HG02678 (cell line): Measurements from ENCODE around the gene ZBTB47.

ENCODE experiments used
- ATAC-seq: cut with Tn5 transposase; IDR thresholded peaks from one replicate; pipeline ENCODE4 v1.9.1; 2021; ENCODE audit warnings: mild to moderate bottlenecking, moderate library complexity; ENCODE audit not compliant: unreplicated experiment

ZBTB47 gene

DNA sequence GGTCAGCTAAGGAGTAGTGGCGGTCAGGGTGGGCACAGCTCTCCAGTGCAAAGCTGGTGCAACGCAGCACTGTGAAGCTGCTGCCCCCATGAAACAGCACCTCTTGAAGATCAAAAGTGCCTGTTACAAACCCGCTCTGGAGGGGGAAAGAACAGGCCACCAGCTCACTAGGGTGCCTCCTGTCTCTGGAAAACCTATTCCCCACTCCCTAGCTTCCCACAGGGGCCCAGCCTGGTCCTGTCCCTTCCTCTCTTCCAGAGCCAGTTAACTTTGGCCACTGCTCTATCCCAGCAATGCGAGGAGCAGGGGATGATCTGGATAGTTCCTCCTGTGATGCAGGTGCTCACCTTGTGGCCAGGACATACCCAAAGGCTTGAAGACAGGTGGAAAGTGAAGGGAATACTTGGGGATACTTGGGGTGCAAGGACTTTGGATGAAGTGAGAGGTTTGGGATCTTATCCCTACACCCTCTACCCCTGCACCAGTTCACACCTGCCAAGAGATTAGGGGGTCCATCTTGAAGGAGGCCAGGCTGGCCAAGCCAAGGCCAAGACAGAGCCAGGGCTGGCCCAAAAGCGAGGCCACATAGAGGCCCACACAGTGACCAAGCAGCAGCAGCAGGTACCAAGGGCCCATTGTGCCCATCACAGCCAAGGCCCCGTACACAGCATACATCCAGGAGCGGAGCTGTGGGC, 44.9 kb downstream of the ZBTB47 start:
- no peak for ATAC-seq

DNA sequence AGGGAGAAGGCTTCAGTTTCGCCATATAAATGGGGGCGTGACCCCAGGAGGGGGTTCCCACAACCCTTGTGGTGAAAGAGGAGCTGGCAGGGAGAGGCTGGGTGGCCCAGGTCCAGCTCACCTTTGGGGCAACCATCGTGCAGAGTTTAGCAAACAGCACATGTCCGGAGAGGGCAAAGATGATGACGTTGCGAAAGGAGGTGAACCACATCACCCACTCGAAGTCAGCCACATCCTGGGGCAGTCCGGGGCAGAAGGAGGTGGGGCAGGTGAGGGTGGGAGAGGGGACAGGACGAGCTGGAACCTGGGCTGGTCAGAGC, 45.4 kb downstream of the ZBTB47 start:
- no peak for ATAC-seq

DNA sequence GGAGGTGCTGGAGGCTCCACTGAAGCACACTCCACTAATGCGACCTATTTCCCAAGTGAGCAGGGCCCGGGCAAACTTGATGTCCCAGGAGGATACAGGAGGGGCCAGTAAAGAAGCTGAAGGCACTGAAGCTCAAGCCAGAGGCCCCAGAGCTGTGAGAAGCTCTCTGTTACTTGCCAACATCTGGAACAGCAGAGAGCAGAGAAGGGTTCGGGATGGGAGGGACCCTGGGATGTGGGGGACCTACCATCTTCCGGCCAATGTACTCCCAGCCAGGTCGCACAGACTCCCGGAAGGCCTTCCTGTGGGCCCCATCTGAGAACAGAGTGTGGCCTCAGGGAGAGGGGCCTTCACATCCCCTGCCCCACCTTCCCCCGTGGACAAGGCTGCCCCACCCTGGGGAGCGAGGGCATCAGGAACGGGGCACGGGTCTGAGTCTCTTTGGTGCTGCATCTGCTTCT, 46.0 kb downstream of the ZBTB47 start:
- ATAC-seq: no peak

DNA sequence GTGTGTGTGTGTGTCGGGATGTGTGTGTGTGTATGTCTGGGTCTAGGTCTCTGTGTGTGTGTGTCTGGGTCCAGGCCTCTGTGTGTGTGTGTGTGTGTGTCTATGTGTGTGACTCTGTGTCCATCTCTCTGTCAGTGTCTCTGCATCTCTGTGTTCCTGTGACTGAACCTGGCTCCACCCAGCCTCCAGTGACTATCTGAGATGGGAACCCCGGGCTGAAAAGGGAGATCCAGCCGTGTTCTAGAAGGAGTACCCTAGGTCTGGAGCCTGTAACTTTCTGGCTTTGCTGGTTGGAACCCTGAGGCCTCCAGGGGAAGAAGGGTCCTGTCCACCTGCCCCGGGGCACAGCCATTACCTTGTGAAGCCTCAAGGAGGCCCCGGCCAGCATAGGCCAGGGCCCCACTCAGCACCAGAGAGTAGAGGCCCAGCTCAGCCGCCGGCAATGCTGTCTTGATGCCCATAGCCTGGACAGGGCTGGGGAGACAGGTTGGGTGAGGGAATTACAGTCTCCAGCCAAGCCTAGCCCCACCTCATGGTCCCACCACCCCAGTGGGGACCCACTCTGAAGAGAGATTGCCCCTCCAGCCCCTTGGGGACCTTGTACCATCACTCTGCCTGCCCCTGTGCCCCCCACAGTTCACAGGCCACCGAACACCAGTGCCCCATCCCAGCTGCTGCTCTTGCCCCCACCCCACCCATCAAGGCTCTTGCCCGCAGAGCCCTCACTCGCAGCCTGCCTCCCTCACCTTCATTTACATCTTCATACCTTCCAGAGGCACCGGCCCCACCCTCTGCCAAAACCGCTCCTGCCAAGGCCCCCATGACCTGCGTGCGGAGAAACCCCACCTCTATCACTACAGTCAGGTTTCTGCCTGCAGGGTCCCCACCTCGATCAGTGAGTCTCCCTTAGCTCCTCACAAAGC, 47.1 kb downstream of the ZBTB47 start:
- ATAC-seq: no peak

DNA sequence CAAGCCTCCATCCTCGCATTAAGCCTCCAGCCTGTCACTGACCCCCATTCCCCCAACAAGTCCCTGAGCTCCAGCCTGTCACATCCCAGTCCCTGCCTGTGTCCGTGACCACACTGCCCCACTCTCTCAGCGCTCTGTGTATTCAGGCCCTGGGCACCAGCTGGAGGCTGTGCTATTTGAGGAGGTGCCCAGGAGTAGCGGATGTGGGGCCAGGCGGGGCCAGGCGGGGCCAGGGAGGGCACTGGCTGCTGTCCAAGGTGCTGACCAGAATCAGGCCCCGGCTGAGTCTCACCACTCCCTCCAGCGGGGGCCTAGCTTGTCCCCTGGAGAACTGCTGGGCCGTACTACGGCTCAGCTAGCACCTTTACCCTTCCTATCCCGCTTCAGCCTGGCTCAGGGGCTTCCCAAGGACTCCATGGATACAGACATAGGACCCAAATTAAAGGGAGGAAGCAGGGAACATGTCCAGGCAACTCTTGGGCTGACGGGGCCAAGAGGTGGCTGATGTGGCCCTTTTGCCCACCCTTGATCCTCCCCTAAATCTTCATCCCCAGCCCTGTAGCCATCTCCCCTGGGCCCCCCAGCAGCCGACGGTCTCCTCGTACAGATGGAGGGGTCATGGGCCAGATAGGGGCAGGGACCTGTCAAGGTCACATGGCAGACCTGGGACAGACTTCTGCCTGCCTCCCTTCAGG, 48.0 kb downstream of the ZBTB47 start:
- ATAC-seq: no peak

DNA sequence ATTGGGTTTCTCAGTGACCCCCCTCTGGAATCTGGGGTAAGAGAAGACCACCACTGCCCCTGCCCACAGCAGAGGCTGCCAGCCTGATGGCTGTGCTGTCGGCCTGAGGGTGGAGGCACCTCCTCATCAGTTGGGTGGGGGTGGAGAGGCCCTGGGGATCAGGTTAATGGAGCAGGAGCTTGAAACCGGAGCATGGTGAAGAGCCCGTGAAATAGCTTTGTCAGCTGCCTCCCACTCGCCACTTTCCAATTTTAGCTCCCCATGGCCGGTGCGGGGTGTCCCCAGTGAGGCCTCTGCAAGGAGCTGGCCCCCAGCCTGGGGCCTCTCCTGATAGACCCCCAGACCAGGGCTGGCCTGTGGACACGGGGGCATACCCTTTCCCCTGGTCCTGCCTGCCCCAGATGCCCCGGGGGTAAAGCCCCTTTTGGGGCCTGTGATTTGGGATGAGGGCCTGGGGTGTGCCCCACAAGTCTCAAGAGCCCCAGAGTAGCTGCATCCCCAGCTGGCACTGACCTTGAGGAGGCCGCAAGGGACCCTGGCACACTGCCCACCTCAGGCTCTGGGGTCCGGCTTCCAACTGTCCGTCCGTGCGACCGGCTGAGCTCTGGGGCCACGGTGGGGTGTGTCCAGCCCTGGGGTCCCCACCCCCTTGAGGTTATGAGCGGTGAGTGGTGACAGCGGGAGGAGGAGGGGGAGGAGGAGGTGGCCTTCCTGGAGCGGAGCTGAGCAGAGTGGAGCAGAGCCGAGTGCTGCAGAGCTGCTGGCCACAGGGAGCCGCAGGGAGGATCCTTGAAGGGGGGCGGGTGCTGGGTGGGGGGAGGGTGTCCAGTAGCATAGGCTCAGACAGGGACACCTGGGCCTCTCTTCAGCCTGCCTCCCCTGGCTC, 48.8 kb downstream of the ZBTB47 start, which contains the start of gene HHATL:
Gene HHATL (minus strand): TSS at position 733 of the 886 bp plus-strand sequence. CDS start 1,972 bp downstream, outside the sequence.
- ATAC-seq: no peak

DNA sequence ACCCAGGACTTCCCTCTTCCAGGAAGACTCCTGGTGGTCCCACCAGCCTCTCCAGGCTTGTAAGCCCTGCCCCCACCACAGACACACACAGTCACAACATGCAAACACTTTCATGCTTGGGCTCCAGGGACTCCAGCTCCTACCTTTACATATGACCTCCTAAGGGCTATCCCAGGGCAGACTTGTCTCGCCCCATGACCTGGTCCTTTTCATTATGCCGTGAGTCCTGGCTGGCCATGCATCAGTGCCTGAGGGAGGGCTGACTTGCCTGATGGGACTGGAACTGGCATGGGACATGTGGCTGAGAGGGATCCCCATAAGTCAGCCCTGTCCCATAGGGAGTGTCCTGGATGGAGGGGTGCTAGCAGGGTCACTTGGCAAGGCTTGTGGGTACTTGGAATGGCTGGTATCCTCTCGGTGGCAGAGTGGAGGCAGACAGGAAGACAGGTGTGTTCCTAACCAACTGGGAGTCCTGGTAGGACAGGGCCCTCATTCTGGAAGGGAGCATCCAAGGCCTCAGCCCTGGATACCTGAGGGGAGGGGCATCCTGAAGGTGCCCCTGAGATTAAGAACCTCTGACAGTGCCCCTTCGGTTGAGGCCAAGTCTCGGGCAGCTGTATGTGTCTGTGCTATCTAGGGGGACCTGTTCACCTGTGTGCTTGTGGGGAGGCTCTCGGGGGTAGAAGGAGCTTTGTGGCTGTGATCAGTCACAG, 49.6 kb downstream of the ZBTB47 start:
- no peak for ATAC-seq

DNA sequence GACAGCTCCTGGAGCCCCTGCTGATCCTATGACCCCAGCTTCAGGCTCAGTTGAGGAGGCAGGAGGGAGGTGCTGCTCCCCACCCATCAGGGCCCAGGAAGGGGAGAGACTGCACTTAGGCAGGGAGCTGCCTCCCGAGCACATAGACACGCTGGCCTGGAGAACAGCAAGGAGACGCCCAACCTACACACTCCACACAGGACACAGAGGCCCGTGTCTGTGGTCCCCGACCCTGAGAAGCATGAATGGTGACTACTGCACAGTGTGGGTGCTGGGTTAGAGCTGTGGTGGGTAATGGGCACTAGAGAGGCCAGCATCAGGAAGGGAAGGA, 50.2 kb downstream of the ZBTB47 start:
- ATAC-seq: no peak

DNA sequence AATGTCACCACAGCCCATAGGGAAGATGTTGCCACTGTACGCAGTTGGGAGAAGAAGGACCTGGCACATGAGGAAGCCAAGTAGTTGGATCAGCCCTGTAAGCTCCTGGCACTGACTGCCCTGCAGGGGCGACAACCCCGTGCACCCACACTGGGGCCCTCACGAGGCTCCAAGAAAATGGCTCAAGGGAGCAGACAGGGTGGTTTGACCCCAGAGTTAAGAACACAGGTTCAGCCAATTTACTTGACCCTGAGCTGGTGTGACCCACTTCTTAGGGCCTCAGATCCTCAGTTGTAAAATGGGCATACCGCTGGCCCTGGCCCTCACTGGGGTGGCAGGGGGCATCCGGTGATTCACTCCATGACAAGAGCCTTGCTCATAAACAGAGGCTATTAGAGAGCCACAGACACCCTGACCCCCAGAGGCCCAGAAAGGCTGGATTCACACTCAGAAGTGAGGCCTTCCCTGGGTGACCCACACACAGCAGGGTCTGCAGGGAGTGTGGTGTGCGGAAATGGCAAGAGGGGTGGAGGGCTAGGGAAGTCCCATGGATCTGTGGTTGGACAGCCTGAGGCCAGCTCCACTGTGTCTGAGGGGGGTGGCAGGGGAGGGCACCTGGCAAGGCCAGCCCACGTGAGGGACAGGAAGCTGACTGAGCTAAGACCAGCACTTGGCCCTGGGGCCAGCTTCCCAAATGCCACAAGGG, 50.8 kb downstream of the ZBTB47 start:
- no peak for ATAC-seq

DNA sequence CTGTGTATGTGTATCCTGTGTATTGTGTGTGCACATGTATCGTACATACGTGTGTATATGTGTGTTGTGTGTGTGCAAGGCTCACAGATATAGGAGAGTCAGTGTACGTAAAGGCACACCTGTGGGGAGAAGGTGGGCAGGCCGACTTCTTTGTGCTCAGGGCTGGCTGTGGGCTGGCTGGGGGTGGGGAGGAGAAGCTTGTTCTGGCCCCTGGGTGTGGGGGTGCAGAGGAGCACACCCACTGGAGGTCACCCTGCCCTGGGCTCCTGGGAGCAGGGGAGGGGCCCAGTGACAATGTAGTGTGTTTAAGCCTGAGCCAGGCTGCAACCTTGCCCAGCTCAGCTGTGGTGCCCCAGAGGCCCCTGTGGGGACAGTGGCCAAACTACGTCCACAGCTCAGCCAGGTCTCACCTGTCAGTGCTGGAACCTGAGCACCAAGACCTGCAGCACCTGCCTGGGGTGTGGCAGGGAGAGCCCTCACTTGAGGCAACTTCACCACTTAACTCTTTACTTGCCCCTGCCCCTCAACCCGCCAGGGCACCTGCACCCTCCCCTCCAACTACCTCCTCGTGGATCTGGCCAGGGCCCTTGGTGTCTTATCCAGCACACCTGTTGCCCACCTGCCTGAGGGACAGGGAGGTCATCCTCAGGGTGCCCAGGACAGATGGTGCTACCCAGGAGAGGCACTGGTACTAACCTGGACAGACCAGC, 51.7 kb downstream of the ZBTB47 start:
- ATAC-seq: no peak

DNA sequence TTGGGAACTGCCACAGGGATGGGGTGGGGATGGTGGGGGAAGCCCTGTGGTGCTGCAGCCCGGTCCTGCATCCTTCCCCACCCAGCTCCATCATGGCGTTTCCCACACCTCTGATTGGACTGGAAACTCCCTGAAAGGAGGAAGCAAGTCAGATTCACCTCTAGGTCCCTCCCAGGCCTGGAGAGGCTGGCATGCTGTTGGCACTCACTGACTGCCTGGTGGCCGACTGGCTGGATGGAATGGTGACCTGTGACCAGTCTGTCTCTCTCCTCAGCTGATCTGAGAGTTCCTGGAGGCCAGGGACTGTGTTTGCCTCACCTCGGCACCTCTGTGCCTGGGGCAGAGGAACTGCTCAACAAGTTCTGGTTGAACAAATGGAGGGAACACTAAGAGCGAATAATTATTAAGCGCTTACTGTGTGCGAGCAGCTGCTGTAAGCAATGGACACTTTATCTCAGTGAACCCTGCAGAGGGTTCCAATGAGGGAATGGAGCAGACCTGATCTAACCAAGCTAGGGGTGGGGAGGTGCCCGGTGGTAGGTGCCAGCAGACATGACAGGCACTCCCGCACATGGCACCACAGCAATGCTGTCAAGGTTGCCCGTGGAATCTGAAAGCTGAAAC, 52.6 kb downstream of the ZBTB47 start:
- no peak for ATAC-seq

DNA sequence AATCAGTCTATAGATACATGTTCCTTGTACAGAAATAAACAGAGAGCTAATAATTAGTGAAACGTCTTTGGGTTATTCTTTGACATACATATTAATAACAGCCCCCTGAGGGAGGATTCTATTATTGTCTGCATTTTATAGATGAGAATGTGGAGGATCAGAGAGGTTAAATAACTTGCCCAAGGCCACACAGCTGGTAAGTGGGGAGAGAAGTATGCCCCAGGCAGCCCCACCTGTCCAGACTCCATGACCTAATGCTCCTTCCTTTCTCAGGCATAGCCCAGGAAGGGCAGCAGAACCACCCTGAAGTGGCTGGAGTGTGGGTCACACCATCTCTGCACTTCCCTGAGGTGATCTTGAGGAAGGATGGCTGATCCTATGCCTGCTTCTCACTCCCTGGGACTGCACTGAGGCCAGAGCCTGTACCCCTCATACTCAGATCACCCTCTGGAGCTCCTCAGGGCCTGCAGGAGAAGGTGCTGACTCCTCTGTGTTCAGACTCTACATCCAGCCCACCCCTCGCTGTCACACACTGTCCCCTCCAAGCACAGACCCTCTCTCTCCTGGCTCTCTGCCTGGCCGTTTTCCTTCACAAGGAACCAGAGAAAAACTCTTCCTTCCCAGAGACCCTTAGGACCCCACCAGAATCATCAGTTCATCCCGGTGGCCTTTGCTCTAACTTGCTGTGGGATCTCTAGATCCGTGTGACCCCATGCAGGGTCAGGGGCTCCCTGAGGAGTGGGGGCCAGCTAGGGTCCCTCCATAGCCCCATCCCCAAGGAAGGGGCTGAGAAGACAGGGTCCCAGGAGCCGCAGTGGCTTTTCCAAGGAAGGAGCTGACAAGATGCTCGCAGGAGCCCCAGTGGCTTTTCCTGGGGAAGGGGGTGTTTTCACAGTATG, 53.5 kb downstream of the ZBTB47 start:
- ATAC-seq: no peak

DNA sequence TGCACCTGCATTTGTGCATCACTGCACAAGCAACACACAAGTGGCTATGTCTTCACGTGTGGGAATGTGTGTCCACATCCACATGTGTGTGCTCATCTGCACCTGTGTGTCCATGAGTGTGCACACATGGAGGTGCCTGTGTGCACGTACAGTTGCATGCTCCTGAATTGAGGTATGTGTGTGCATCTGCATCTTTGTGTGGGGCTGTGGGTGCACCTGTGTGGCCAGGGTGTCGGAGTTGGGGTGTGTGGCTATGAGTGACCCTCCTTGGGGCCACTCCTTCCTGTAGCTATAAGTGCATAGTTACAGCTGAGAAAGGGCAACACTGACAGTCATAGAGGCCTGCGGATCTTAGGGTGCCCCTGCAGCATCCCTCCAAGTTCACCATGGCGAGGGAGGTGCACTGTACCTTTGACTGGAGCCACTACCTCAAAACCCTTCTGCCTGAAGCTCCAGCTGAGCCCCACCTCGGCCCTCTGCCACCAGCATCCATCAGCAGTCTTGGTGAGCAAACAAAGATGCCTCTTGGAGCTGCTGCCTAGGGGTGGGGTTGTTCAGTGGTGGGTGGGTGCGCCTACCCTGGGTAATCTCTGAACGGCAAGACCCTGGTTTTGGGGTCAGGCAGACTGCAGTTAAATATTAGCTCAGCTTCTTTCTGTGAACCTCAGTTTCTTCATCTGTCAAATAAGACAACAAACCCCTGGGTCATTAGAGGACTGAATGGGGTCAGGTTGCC, 54.3 kb downstream of the ZBTB47 start:
- ATAC-seq: no peak

DNA sequence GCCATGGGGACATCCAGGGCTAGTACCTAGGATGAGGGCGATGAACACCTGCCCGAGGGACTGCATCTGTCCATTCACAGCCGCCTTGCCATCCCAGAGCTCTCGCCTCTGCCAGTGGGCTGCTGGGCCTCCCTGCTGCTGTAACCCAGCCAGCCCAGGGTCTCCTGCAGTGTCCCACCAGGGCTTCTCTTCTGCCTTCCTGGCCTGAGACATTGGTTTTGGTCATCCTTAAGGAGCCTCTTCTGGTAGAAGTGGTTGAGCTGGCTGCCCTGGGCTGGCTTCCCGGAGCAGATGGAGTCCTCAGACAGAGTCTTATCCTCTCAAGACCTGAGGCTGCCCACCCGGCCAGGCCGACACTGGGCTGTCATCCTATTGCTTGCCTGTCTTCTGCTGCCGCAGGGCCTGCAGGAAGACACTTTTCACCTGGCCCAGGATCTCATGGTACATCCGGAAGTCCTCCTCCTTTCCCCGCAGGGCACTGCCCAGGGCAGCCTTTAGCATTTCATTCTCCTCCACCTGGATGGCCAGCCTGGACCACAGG, 55.2 kb downstream of the ZBTB47 start:
- no peak for ATAC-seq

DNA sequence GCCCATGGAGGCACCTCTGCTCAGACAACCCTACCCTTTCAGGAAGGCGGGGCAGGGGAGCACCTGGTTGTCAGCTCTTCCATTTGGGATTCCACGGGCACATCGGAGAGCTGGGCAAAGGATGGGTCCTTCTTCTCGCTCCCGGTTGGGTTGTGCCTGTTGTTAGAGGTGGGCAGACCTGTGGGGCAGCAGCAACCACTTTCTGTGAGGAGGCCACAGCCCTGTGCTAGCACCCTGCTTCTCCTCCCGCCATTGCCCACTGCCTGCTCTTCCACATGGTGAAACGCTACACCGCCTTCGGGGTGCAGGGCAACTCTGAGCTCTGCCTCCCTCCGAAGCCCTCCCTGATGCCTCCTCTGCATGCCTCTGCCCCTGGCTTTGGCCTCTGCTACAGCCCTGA, 56.1 kb downstream of the ZBTB47 start:
- ATAC-seq: no peak

DNA sequence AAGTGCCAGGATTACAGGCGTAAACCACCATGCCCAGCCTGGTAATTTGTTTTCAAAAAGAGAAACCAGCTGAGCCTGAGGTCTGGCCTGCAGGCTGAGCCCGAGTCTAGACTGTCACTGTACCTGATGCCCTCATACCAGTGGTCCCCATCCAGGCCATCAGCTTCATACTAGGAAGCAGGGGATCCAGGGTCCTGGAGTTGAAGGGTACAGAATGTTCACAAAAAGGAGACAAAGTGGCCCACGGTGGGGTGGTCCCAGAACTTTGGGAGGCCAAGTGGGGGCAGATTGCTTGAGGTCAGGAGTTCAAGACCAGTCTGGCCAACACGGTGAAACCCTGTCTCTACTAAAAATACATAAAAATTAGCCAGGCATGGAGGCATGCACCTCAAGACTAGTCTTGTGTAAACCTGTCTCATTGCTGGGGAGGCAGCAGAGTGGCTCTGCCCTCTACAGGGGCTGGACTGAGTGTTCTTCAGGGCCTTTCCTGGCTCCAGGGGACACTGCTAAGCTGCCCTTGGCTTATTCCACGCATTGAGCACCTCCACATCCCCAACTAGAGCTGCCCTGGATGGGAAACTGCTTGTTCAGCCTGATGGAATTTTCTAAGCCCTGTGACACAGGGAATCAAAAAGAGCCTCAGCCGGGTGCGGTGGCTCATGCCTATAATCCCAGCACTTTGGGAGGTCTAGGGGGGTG, 57.0 kb downstream of the ZBTB47 start:
- no peak for ATAC-seq
